Esophagus squamous epithelium (tissue), 4 donors: ENCODE data around the gene RNF103.

Experiments
- POLR2A ChIP-seq, 4 donors: fragments of 450-650 bp; IDR thresholded peaks; one replicate each; pipeline ENCODE4 v1.6.1; 2017; ENCODE audit warnings: antibody characterized with exemption in 4 of 4, mild to moderate bottlenecking in 4 of 4, moderate library complexity in 3 of 4
- TF ChIP-seq, protein P1 (sequence below), 6 experiments: fragments of 450-650 bp in 4 of 6; fragments of 200-600 bp in 2 of 6; sonication (generic) in 2 of 6; IDR thresholded peaks; one replicate each; pipeline ENCODE4 v1.5.1; 2016 to 2019; ENCODE audit warnings: antibody characterized with exemption in 6 of 6, mild to moderate bottlenecking in 4 of 6, moderate library complexity in 4 of 6

GRCh38 chr2:86596118-86596517 lies 27.5 kb downstream of the RNF103 start:
- TF ChIP-seq, protein P1, sequence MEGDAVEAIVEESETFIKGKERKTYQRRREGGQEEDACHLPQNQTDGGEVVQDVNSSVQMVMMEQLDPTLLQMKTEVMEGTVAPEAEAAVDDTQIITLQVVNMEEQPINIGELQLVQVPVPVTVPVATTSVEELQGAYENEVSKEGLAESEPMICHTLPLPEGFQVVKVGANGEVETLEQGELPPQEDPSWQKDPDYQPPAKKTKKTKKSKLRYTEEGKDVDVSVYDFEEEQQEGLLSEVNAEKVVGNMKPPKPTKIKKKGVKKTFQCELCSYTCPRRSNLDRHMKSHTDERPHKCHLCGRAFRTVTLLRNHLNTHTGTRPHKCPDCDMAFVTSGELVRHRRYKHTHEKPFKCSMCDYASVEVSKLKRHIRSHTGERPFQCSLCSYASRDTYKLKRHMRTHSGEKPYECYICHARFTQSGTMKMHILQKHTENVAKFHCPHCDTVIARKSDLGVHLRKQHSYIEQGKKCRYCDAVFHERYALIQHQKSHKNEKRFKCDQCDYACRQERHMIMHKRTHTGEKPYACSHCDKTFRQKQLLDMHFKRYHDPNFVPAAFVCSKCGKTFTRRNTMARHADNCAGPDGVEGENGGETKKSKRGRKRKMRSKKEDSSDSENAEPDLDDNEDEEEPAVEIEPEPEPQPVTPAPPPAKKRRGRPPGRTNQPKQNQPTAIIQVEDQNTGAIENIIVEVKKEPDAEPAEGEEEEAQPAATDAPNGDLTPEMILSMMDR (IDR thresholded peaks at IDR 0.05), result no peak
- no peak for TF ChIP-seq POLR2A (IDR thresholded peaks at IDR 0.05)
